WTC11 (cell line): ENCODE measurements around the gene SHOC1. TPM values are rescaled to one million over a fixed set of nuclear protein-coding genes. Genes with fewer than 3 reads are reported as not detected.

Experiments used
- ATAC-seq: fragments of 200-7000 bp; cut with Tn5 transposase; 2 replicates; pipeline ENCODE4 v1.10.0; 2021; ENCODE audit warnings: mild to moderate bottlenecking, moderate library complexity
- CTCF ChIA-PET: fragments of 300-600 bp; sonication (Branson Sonifier 250); formaldehyde crosslinking; loops from one replicate; lab custom pipeline; 2021; ENCODE audit warnings: antibody characterized with exemption; lab: Charles Lee
- POLR2A ChIA-PET: fragments of 350-600 bp; sonication (Branson Sonifier 250); formaldehyde crosslinking; loops from one replicate; lab custom pipeline; 2021; ENCODE audit warnings: antibody characterized with exemption; lab: Charles Lee
- DNase-seq: peaks from one replicate; pipeline ENCODE4 v3.0.0; 2021; ENCODE audit warnings: low spot score
- H3K27ac Mint-ChIP-seq: 2 replicates; pipeline ENCODE4 v1.8.0; 2021; ENCODE audit warnings: mixed read lengths
- H3K27me3 Mint-ChIP-seq: 2 replicates; pipeline ENCODE4 v1.8.0; 2021; ENCODE audit warnings: low read depth, mild to moderate bottlenecking, moderate library complexity, mixed read lengths
- H3K36me3 Mint-ChIP-seq: 2 replicates; pipeline ENCODE4 v1.8.0; 2021; ENCODE audit warnings: mixed read lengths
- H3K4me1 Mint-ChIP-seq: 2 replicates; pipeline ENCODE4 v1.8.0; 2022; ENCODE audit warnings: mixed read lengths
- H3K4me3 Mint-ChIP-seq: 2 replicates; pipeline ENCODE4 v1.8.0; 2021; ENCODE audit warnings: mild to moderate bottlenecking, moderate library complexity, mixed read lengths
- H3K9me3 Mint-ChIP-seq: 2 replicates; pipeline ENCODE4 v1.8.0; 2021; ENCODE audit warnings: mixed read lengths
- EMX1 ChIP-seq: fragments of 250-450 bp; sonication (Bioruptor Pico); IDR thresholded peaks from 2 replicates; pipeline ENCODE4 v1.8.0; 2021; ENCODE audit warnings: mild to moderate bottlenecking
- ETV6 ChIP-seq: sonication (generic); formaldehyde crosslinking; IDR thresholded peaks from 2 replicates; pipeline ENCODE4 v1.8.1; 2022; ENCODE audit warnings: mild to moderate bottlenecking, missing genetic modification reagents
- FOXK1 ChIP-seq: sonication (generic); formaldehyde crosslinking; IDR thresholded peaks from 2 replicates; pipeline ENCODE4 v1.8.0; 2022; ENCODE audit warnings: mild to moderate bottlenecking, moderate library complexity, missing genetic modification reagents
- GRHL2 ChIP-seq: fragments of 250-450 bp; sonication (Bioruptor Pico); IDR thresholded peaks from 2 replicates; pipeline ENCODE4 v1.8.0; 2022; ENCODE audit warnings: mild to moderate bottlenecking, moderate library complexity; ENCODE audit not compliant: insufficient replicate concordance, severe bottlenecking
- GTF2I ChIP-seq: fragments of 250-450 bp; sonication (Bioruptor Pico); conservative IDR thresholded peaks from 2 replicates; pipeline ENCODE4 v1.4.0; 2021; ENCODE audit warnings: mild to moderate bottlenecking
- MYBL2 ChIP-seq: sonication (generic); formaldehyde crosslinking; IDR thresholded peaks from 2 replicates; pipeline ENCODE4 v1.8.1; 2023; ENCODE audit warnings: mild to moderate bottlenecking, moderate library complexity, missing genetic modification reagents
- NR3C1 ChIP-seq: sonication (generic); formaldehyde crosslinking; conservative IDR thresholded peaks from 2 replicates; pipeline ENCODE4 v1.8.1; 2023; ENCODE audit warnings: low read depth, mild to moderate bottlenecking, missing genetic modification reagents
- TP53 ChIP-seq: sonication (generic); formaldehyde crosslinking; IDR thresholded peaks from 2 replicates; pipeline ENCODE4 v1.8.1; 2023; ENCODE audit warnings: mild to moderate bottlenecking, missing genetic modification reagents
- ZNF138 ChIP-seq: sonication (generic); formaldehyde crosslinking; conservative IDR thresholded peaks from 2 replicates; pipeline ENCODE4 v1.8.1; 2022; ENCODE audit warnings: mild to moderate bottlenecking, moderate library complexity, missing genetic modification reagents
- total RNA-seq: library from RNA; stranded (reverse); gene quantifications from 3 replicates; pipeline ENCODE4 v1.2.3, GENCODE V29; 2021
- TF ChIP-seq, protein P1 (sequence below): fragments of 200-600 bp; IDR thresholded peaks from 2 replicates; pipeline ENCODE4 v1.8.0; 2022; ENCODE audit warnings: antibody characterized with exemption
- TF ChIP-seq, protein P2 (sequence below): sonication (generic); formaldehyde crosslinking; conservative IDR thresholded peaks from 2 replicates; pipeline ENCODE4 v1.8.1; 2022; ENCODE audit warnings: mild to moderate bottlenecking, missing genetic modification reagents
- TF ChIP-seq, protein P3 (sequence below): sonication (generic); formaldehyde crosslinking; IDR thresholded peaks from 2 replicates; pipeline ENCODE4 v1.8.0; 2023; ENCODE audit warnings: missing genetic modification reagents
- TF ChIP-seq, protein P4 (sequence below): sonication (generic); formaldehyde crosslinking; IDR thresholded peaks from 2 replicates; pipeline ENCODE4 v1.8.0; 2023; ENCODE audit warnings: missing genetic modification reagents, mild to moderate bottlenecking, borderline replicate concordance
- TF ChIP-seq, protein P5 (sequence below): fragments of 250-450 bp; sonication (Bioruptor Pico); IDR thresholded peaks from 2 replicates; pipeline ENCODE4 v1.9.0; 2021; ENCODE audit warnings: mild to moderate bottlenecking

SHOC1 gene
- total RNA-seq, 1 experiment from 2014 or later: not detected

DNA sequence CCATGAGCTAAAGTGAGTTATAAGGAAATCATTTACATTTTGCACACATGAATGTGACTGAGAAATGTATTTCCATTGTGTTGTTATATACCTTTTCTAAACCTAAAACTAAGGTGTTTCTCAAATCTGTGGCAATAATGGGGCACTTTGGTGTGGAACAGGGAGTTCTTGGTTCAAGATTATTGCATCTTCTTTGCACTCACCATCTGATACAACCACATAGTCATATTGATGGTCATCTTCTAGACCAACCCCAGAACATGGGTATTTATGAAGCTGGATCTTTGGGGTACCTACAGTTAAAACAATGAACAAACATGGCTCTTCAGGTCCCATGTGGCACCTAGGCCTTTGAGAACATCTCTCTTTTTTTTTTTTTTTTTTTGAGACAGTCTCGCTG is 24.6 kb upstream of the SHOC1 start (continued):
- no peak for TF ChIP-seq EMX1 (CRISPR knock-in tag)
- TF ChIP-seq, all 79 proteins: peak for 0

DNA sequence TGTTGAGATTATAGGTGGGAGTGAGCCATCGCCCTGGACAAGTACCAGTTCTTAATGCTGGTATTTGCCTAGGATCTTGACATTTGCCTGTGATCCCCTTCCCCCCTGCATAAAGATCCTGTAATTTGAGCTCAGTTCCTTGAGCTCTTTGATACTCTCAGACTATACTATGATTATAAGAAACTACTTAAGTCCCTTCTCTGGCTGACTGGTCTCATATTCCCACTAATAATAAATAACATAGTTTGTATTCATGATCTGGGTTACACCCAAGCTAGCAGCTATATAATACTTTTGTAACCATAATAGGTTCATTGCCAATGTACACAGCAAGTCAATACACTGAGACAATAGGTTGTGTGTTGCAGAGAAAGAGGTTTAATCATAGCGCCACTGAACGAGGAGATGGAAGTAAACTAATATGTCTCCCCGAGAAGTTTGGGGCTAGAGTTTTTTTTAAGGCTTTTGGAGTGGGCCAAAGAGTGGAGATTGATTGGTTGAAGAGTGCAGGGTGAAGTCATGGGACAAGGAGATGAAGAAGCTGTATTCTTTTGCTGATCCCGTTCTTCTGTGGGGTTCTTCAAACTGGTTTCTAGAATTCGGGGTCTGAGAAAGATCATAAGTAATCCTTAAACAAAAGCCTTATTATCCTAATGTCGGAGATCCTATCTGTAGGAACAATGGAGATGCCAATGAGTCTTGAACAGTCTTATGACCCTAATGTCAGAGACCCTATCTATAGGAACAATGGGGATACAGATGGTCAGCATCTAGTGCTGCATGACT is 20.7 kb upstream of the SHOC1 start:
- Mint-ChIP-seq H3K27ac (no peak overlapping the region), H3K4me3 (no peak overlapping the region), H3K27me3 (no peaks in the 10 kb centered on the region), H3K4me1 (peaks cover 13% of the 10 kb centered on the region), H3K36me3 (no peaks in the 10 kb centered on the region), H3K9me3 (no peaks in the 10 kb centered on the region)
- ChIA-PET POLR2A (no interaction called here), CTCF (no interaction called here)
- DNase-seq (no peak), ATAC-seq (no peak)
- TF ChIP-seq TP53 (CRISPR knock-in tag) (no peak), MYBL2 (no peak), GRHL2 (CRISPR knock-in tag) (no peak), FOXK1 (no peak), ETV6 (CRISPR knock-in tag) (no peak), NR3C1 (CRISPR knock-in tag) (no peak), GTF2I (CRISPR knock-in tag) (no peak), ZNF138 (CRISPR knock-in tag) (no peak)
- TF ChIP-seq, protein P1, sequence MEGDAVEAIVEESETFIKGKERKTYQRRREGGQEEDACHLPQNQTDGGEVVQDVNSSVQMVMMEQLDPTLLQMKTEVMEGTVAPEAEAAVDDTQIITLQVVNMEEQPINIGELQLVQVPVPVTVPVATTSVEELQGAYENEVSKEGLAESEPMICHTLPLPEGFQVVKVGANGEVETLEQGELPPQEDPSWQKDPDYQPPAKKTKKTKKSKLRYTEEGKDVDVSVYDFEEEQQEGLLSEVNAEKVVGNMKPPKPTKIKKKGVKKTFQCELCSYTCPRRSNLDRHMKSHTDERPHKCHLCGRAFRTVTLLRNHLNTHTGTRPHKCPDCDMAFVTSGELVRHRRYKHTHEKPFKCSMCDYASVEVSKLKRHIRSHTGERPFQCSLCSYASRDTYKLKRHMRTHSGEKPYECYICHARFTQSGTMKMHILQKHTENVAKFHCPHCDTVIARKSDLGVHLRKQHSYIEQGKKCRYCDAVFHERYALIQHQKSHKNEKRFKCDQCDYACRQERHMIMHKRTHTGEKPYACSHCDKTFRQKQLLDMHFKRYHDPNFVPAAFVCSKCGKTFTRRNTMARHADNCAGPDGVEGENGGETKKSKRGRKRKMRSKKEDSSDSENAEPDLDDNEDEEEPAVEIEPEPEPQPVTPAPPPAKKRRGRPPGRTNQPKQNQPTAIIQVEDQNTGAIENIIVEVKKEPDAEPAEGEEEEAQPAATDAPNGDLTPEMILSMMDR: no peak
- TF ChIP-seq, protein P2, sequence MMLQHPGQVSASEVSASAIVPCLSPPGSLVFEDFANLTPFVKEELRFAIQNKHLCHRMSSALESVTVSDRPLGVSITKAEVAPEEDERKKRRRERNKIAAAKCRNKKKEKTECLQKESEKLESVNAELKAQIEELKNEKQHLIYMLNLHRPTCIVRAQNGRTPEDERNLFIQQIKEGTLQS: no peak
- TF ChIP-seq, protein P3, sequence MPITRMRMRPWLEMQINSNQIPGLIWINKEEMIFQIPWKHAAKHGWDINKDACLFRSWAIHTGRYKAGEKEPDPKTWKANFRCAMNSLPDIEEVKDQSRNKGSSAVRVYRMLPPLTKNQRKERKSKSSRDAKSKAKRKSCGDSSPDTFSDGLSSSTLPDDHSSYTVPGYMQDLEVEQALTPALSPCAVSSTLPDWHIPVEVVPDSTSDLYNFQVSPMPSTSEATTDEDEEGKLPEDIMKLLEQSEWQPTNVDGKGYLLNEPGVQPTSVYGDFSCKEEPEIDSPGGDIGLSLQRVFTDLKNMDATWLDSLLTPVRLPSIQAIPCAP (CRISPR knock-in tag): no peak
- TF ChIP-seq, protein P4, sequence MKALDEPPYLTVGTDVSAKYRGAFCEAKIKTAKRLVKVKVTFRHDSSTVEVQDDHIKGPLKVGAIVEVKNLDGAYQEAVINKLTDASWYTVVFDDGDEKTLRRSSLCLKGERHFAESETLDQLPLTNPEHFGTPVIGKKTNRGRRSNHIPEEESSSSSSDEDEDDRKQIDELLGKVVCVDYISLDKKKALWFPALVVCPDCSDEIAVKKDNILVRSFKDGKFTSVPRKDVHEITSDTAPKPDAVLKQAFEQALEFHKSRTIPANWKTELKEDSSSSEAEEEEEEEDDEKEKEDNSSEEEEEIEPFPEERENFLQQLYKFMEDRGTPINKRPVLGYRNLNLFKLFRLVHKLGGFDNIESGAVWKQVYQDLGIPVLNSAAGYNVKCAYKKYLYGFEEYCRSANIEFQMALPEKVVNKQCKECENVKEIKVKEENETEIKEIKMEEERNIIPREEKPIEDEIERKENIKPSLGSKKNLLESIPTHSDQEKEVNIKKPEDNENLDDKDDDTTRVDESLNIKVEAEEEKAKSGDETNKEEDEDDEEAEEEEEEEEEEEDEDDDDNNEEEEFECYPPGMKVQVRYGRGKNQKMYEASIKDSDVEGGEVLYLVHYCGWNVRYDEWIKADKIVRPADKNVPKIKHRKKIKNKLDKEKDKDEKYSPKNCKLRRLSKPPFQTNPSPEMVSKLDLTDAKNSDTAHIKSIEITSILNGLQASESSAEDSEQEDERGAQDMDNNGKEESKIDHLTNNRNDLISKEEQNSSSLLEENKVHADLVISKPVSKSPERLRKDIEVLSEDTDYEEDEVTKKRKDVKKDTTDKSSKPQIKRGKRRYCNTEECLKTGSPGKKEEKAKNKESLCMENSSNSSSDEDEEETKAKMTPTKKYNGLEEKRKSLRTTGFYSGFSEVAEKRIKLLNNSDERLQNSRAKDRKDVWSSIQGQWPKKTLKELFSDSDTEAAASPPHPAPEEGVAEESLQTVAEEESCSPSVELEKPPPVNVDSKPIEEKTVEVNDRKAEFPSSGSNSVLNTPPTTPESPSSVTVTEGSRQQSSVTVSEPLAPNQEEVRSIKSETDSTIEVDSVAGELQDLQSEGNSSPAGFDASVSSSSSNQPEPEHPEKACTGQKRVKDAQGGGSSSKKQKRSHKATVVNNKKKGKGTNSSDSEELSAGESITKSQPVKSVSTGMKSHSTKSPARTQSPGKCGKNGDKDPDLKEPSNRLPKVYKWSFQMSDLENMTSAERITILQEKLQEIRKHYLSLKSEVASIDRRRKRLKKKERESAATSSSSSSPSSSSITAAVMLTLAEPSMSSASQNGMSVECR (CRISPR knock-in tag): no peak
- TF ChIP-seq, protein P5, sequence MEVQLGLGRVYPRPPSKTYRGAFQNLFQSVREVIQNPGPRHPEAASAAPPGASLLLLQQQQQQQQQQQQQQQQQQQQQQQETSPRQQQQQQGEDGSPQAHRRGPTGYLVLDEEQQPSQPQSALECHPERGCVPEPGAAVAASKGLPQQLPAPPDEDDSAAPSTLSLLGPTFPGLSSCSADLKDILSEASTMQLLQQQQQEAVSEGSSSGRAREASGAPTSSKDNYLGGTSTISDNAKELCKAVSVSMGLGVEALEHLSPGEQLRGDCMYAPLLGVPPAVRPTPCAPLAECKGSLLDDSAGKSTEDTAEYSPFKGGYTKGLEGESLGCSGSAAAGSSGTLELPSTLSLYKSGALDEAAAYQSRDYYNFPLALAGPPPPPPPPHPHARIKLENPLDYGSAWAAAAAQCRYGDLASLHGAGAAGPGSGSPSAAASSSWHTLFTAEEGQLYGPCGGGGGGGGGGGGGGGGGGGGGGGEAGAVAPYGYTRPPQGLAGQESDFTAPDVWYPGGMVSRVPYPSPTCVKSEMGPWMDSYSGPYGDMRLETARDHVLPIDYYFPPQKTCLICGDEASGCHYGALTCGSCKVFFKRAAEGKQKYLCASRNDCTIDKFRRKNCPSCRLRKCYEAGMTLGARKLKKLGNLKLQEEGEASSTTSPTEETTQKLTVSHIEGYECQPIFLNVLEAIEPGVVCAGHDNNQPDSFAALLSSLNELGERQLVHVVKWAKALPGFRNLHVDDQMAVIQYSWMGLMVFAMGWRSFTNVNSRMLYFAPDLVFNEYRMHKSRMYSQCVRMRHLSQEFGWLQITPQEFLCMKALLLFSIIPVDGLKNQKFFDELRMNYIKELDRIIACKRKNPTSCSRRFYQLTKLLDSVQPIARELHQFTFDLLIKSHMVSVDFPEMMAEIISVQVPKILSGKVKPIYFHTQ (CRISPR knock-in tag): no peak
